Hepatocyte (in vitro differentiated cells): ENCODE results near the gene BMPR1A. TPM values are rescaled to one million over a fixed set of nuclear protein-coding genes. Genes with fewer than 3 reads are reported as not detected.

ENCODE experiments used
- DNase-seq: peaks from one replicate; pipeline ENCODE4 v3.0.0-alpha.2; 2016; ENCODE audit warnings: low spot score
- H2AFZ ChIP-seq: fragments of 200-600 bp; sonication (generic); 2 replicates; pipeline ENCODE4 v1.6.0; 2016; ENCODE audit warnings: antibody characterized with exemption, mild to moderate bottlenecking
- H3K27ac ChIP-seq: fragments of 200-600 bp; sonication (generic); 2 replicates; pipeline ENCODE4 v1.5.1; 2016; ENCODE audit warnings: mild to moderate bottlenecking
- H3K27me3 ChIP-seq: fragments of 200-600 bp; sonication (generic); 2 replicates; pipeline ENCODE4 v1.6.1; 2016
- H3K36me3 ChIP-seq: fragments of 200-600 bp; sonication (generic); replicated peaks from 2 replicates; pipeline ENCODE4 v1.5.1; 2016; ENCODE audit warnings: low read depth; ENCODE audit not compliant: insufficient read depth
- H3K4me1 ChIP-seq: fragments of 200-600 bp; sonication (generic); 2 replicates; pipeline ENCODE4 v1.5.1; 2016; ENCODE audit warnings: mild to moderate bottlenecking, moderate library complexity; ENCODE audit not compliant: insufficient read depth
- H3K4me2 ChIP-seq: fragments of 200-600 bp; sonication (generic); 2 replicates; pipeline ENCODE4 v1.6.0; 2016
- H3K4me3 ChIP-seq: fragments of 200-600 bp; sonication (generic); 2 replicates; pipeline ENCODE4 v1.5.1; 2016; ENCODE audit warnings: mild to moderate bottlenecking
- H3K79me2 ChIP-seq: fragments of 200-600 bp; sonication (generic); 2 replicates; pipeline ENCODE4 v1.6.0; 2017; ENCODE audit warnings: mild to moderate bottlenecking
- H3K9me2 ChIP-seq: fragments of 200-600 bp; sonication (generic); replicated peaks from 2 replicates; pipeline ENCODE4 v1.6.0; 2017; ENCODE audit warnings: mild to moderate bottlenecking; ENCODE audit not compliant: insufficient read depth
- H3K9me3 ChIP-seq: fragments of 200-600 bp; sonication (generic); 2 replicates; pipeline ENCODE4 v1.5.1; 2016; ENCODE audit warnings: low read depth, mild to moderate bottlenecking
- H4K20me1 ChIP-seq: fragments of 200-600 bp; sonication (generic); 2 replicates; pipeline ENCODE4 v1.6.0; 2016; ENCODE audit warnings: mild to moderate bottlenecking; ENCODE audit not compliant: insufficient read depth, poor library complexity, severe bottlenecking
- EZH2 ChIP-seq: fragments of 200-600 bp; sonication (generic); IDR thresholded peaks from 2 replicates; pipeline ENCODE4 v1.6.1; 2016; ENCODE audit warnings: antibody characterized with exemption, mild to moderate bottlenecking, borderline replicate concordance
- EZH2phosphoT487 ChIP-seq: fragments of 200-600 bp; sonication (generic); IDR thresholded peaks from one replicate; pipeline ENCODE4 v1.6.1; 2018; ENCODE audit warnings: antibody characterized with exemption, mild to moderate bottlenecking, low read depth, moderate library complexity; ENCODE audit not compliant: unreplicated experiment, severe bottlenecking
- WGBS: methylation state at CpG from one replicate; pipeline ENCODE4 v1.1.6; 2016; ENCODE audit warnings: low lambda C conversion rate; ENCODE audit errors: missing lambda C conversion rate; 5-methylcytosine and 5-hydroxymethylcytosine counted together
- polyA plus RNA-seq: library from polyadenylated mRNA; unstranded; fragments of >200 nt; fragmentation: Nextera tagmentation; extraction: Ambion mirVana; gene quantifications from 2 replicates; pipeline ENCODE4 v1.2.1, GENCODE V29; 2016
- total RNA-seq: library from RNA; depleted of rRNA; stranded (reverse); fragments of >200 nt; gene quantifications from 2 replicates; pipeline ENCODE4 v1.2.3, GENCODE V29; 2014
- TF ChIP-seq, protein P1 (sequence below): fragments of 200-600 bp; sonication (generic); IDR thresholded peaks from 2 replicates; pipeline ENCODE4 v1.5.1; 2016; ENCODE audit warnings: antibody characterized with exemption, mild to moderate bottlenecking; ENCODE audit not compliant: poor library complexity

Gene BMPR1A
- total and polyA plus RNA-seq, 2 experiments from 2014 or later: 25.1 to 58.0 TPM

DNA sequence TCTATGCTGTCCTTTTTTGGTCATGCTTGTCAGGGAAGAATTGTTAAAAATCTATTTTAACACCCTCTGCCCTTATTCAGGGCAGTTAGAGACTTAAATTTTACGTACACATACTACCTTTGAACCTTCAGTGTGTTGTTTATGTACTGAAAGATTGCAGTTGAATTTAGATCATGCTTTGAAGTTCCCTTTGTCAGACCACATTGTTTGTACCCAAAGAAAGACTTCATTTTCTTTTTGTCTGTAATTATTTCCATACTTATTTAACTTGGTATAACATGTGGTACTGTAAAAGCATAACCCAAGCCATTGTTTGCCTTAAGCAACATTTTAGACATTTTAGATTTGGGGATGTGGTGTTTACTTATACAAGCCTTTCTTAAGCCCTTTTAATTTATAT is 104.9 kb downstream of the BMPR1A start:
- Histone ChIP-seq H3K79me2 (peaks cover 3% of the 10 kb centered on the region), H4K20me1 (no peaks in the 10 kb centered on the region), H3K4me2 (no peak overlapping the region), H3K9me3 (no peaks in the 10 kb centered on the region), H3K36me3 (no peaks in the 10 kb centered on the region), H3K27ac (peak overlapping the region; percentile 40), H2AFZ (no peak overlapping the region), H3K4me1 (peaks cover 11% of the 10 kb centered on the region), H3K9me2 (no peaks in the 10 kb centered on the region), H3K4me3 (peak overlapping the region; percentile 11), H3K27me3 (no peaks in the 10 kb centered on the region)
- TF ChIP-seq, protein P1, sequence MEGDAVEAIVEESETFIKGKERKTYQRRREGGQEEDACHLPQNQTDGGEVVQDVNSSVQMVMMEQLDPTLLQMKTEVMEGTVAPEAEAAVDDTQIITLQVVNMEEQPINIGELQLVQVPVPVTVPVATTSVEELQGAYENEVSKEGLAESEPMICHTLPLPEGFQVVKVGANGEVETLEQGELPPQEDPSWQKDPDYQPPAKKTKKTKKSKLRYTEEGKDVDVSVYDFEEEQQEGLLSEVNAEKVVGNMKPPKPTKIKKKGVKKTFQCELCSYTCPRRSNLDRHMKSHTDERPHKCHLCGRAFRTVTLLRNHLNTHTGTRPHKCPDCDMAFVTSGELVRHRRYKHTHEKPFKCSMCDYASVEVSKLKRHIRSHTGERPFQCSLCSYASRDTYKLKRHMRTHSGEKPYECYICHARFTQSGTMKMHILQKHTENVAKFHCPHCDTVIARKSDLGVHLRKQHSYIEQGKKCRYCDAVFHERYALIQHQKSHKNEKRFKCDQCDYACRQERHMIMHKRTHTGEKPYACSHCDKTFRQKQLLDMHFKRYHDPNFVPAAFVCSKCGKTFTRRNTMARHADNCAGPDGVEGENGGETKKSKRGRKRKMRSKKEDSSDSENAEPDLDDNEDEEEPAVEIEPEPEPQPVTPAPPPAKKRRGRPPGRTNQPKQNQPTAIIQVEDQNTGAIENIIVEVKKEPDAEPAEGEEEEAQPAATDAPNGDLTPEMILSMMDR: no peak
- TF ChIP-seq EZH2: no peak
- TF ChIP-seq EZH2phosphoT487: no peak
- no peak for DNase-seq
- 73% methylated on average over 1 of the region's 1 CpG for WGBS

DNA sequence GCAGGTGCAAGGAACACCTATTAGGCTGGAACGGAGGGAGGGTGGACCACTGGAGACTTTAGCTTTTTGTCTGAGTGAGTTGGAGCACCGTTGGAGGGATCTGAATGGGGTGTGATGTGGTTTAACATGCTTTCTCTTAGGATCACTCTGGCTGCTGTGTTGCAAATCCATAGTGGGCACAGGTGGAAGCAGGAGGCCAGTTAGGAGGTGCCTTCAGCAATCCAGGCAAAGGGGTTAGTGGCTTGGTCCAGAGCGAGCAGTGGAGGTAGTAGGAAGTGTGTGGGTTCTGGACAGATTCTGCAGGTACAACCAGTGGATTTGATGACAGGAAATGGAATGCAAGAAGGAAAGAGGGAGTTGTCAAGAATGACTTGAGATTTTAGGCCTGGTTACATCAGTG is 106.0 kb downstream of the BMPR1A start:
- no peaks in the 10 kb centered on the region for H3K9me2 ChIP-seq
- no peak for TF ChIP-seq EZH2
- TF ChIP-seq, protein P1: no peak
- no peak for TF ChIP-seq EZH2phosphoT487
- peaks cover 3% of the 10 kb centered on the region for H3K79me2 ChIP-seq
- H3K4me3 ChIP-seq: no peak overlapping the region
- no peak overlapping the region for H2AFZ ChIP-seq
- no peak for DNase-seq
- 65% methylated on average over 3 of the region's 3 CpGs for WGBS
- H4K20me1 ChIP-seq: no peaks in the 10 kb centered on the region
- H3K4me2 ChIP-seq: no peak overlapping the region
- no peaks in the 10 kb centered on the region for H3K9me3 ChIP-seq
- H3K27me3 ChIP-seq: no peaks in the 10 kb centered on the region
- H3K27ac ChIP-seq: no peak overlapping the region
- H3K36me3 ChIP-seq: no peaks in the 10 kb centered on the region
- peaks cover 11% of the 10 kb centered on the region for H3K4me1 ChIP-seq

DNA sequence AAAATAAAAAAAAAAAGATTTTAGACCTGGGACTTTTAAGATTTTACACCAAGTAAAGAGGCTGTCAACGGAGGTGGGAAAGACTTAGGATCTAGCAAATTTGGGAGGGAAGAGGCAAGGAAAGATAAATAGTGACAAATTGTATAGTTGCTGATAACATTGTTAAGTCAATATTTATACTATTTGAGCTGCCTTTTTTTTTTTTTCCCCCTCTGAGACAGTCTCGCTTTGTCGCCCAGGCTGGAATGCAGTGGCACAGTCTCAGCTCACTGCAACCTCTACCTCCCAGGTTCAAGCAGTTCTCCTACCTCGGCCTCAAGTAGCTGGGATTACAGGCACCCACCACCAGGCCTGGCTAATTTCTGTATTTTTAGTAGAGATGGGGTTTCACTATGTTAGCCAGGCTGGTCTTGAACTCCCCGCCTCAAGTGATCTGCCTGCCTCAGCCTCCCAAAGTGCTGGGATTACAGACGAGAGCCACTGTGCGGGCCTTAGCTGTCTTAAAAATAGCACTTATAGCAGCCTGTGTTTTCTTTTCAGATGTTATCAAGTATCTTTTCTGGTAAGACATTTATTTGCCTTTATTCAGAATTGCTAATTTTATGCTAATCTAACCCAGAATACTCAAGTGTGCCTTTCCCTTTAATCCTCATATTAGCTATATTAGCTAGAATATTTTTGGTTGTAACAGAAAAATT is 106.5 kb downstream of the BMPR1A start:
- no peak for DNase-seq
- H3K4me3 ChIP-seq: no peak overlapping the region
- no peaks in the 10 kb centered on the region for H4K20me1 ChIP-seq
- H3K9me3 ChIP-seq: no peaks in the 10 kb centered on the region
- peaks cover 14% of the 10 kb centered on the region for H3K4me1 ChIP-seq
- H3K36me3 ChIP-seq: no peaks in the 10 kb centered on the region
- 73% methylated on average over 7 of the region's 7 CpGs for WGBS
- TF ChIP-seq, protein P1: no peak
- TF ChIP-seq EZH2: no peak
- TF ChIP-seq EZH2phosphoT487: no peak
- H3K27me3 ChIP-seq: no peaks in the 10 kb centered on the region
- no peak overlapping the region for H2AFZ ChIP-seq
- H3K27ac ChIP-seq: peak overlapping the region; percentile 25
- H3K4me2 ChIP-seq: no peak overlapping the region
- H3K79me2 ChIP-seq: peaks cover 7% of the 10 kb centered on the region
- H3K9me2 ChIP-seq: no peaks in the 10 kb centered on the region
